Activated naive CD4-positive, alpha-beta T cell treated with anti-CD3 and anti-CD28 coated beads, Interleukin-2, amount 50 U/mL, for 16 hours (primary cell): ENCODE results near the gene LCN9.
"Not testable (repeated sequence)": the region's sequence is repeated elsewhere in the genome, so short reads cannot be mapped to it uniquely, and the experiment has no call there.

Source experiments
- DNase-seq: peaks from one replicate; pipeline ENCODE4 v3.0.0-alpha.2; 2020

The LCN9 gene

DNA sequence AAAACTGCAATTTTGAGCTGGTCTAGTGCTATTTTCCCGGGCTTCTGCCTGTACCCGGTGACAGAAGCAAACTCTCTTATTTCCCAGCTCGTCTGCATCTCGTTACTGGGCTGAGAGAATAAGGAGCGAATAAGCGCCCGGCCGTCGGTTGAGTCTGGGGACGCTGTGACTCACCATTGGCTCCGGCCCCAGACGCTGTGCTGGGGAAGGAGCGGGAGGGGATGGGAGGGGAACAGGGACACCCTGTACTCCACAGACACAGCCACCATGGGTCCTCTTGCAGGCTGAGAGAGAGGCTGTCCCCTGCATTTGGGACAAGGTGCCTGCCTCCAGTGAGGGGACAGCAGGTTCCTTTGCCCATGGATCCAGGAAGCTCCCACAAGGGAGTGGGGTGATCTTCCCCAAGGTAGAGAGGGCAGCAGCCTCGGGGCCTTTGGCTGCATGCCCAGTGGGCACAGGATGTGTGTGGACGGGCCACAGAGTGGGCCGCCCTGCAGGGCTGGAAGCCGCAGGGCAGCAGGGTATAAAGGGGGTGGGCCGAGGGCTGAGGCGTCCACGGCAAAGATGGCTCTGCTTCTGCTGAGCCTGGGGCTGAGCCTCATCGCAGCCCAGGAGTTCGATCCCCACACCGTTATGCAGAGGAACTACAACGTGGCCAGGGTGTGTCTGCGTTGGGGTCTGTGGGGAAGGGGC lies at the start of gene LCN9:
Gene LCN9 (plus strand): TSS at position 552 of the 693 bp plus-strand sequence. CDS start 13 bp downstream, at position 565.
- no peak for DNase-seq

DNA sequence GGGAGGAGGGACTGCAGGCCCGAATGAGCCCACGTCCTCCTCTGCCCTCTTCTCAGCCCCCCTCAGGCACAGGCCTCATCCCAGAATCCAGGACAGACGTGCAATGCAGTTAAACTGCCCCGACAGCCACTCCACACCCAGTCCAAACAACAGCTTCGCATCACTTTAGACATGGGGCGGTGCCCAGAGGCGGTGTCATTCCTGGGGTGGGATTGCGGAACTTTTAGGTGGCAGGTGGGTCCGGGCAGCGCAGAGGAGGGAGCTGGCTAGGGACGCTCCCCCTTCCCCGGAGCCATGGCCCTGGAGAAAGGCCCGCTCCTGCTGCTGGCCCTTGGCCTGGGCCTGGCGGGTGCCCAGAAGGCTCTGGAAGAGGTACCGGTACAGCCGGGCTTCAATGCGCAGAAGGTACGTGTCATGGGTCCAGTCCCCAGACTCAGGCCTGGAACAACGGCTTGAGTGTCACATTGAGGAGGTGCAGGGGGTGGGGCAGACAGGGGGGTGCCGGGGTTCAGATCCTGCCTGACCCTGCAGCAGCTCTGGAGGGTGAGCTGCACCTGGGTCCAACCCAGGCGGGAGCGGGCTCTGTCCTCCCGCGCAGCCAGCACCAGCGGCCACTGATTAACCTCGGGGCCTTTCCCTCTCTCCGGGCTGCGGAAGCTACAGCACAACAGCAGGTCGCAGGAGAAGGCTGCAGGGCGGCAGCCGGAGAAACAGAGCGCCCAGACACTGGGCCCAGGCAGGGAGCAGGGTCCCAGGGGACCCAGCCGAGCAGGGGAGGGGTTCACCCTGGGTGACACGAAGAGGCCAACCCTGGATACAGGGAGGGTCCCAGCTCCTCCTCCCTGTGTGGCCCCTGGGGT lies 48.9 kb upstream of the LCN9 start:
- no peak for DNase-seq

DNA sequence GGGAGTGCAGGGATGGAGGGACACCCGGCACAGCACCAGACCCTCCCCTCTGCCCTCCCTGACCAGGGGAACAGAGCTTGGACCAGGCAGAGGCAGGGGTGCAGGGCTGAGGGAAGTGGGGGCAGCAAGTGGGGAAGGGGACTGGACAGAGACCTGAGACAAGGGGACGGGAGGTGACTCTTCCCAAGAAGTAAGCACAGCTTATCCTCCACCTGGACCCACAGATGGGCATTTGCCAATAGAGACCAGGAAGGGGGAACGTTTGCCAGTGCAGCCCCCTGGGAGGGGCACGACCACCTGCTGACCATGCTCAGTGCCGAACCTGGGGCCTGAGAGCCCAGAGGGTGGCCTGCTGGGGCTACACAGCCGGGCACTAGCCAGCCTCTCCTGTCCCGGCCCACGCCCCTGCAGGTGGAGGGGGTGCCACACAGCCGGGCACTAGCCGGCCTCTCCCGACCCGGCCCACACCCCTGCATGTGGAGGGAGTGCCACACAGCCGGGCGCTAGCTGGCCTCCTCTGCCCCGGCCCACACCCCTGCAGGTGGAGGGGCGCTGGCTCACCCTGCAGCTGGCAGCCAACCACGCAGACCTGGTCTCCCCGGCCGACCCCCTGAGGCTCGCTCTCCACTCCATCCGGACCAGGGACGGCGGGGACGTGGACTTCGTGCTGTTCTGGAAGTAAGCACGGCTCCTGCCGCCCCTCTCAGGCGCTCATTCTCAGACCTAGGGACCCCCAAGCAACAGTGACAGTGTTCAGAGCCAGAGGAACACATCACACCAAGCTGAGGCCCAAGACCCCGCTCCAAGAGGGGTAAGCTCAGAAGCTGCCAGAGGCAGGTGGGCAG lies 48.1 kb upstream of the LCN9 start:
- DNase-seq = no peak

- no peak for DNase-seq
Measured at GRCh38 chr9:135615666-135616618, 47.2 kb upstream of the LCN9 start.

DNA sequence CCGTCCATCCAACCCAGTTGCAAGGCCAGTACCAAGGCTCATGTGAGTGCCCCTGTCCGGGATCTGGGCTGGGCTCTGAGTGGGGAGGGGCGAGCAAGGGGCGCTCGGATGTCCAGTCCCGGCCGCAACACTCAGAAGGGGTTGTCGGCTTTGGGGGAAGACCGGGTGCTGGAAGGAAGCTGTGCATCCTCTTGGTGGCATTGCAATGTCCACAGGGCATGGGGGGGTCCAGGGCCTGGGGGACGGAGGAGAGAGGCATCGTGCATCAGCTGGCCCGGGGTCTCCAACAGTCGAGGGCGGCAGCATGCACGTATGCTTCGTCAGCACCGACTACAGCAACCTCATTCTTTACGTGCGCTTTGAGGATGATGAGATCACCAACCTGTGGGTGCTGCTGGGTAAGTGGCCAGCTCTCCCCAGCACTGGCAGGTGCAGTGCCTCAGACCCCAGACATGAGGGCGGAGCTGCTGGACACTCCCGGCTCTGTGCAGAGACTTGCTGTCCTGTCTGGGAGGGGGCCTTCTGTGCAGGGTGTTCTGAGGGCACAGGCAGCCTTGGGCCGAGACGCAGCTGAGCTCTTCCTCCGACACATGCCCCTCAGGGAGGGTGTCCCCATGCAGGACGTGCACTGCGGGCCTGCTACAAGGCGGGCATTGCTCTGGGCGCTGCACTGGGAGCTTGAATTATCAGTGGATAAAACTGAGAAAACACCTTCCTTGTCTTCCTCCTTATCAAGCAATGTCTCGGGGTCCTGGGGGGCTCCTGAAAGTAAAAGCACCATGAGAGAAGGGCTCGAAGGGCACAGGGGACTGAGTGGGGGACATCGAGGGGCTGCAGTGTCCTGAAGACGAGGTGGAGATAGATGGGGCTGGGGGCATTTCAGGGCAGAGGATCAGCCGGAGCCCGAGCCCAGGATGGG lies 46.2 kb upstream of the LCN9 start:
- no peak for DNase-seq

DNA sequence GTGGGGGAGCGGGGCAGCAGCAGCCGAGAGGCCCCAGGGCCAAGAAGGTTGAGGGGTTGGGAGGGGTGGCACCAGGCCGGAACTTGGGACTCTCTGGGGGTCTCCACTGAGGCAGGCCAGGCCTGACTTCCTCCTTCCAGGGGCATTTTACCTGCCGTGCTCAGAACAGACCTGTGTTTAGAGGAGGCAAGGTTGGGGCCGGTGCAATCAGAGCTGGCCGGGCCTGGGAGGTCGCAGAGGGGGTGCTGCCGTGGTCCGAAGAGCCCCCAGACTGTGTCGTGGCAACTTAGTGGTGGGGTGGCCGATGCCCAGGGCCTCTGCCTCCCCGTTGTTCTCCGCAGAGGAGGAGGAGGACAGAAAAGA lies 45.6 kb upstream of the LCN9 start:
- DNase-seq = no peak

DNA sequence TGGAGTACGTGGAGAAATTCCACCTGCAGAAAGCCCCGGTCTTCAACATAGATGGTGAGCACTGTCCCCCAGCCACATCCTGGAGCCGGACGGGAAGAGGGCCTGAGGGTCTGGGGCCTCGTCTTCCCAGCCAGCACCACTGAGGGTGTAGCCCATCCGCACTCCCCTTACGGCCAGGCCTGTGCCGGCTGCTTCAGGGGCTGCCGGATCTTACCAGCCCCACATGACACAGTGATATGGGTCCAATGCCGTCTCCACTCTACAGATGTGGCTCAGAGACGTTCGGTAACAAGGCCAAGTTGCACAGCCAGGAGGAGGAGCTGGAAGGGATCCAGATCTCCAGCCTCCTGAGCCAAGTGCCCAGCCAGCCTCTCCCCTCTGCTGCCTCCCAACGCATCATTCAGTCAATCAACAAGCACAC lies 45.1 kb upstream of the LCN9 start:
- DNase-seq = no peak

GRCh38 chr9:135618866-135619598 lies 44.1 kb upstream of the LCN9 start:
- DNase-seq = no peak

- DNase-seq = no peak
Measured at GRCh38 chr9:135619599-135619886, 43.6 kb upstream of the LCN9 start.

GRCh38 chr9:135620558-135620957 lies 42.6 kb upstream of the LCN9 start:
- no peak for DNase-seq

DNA sequence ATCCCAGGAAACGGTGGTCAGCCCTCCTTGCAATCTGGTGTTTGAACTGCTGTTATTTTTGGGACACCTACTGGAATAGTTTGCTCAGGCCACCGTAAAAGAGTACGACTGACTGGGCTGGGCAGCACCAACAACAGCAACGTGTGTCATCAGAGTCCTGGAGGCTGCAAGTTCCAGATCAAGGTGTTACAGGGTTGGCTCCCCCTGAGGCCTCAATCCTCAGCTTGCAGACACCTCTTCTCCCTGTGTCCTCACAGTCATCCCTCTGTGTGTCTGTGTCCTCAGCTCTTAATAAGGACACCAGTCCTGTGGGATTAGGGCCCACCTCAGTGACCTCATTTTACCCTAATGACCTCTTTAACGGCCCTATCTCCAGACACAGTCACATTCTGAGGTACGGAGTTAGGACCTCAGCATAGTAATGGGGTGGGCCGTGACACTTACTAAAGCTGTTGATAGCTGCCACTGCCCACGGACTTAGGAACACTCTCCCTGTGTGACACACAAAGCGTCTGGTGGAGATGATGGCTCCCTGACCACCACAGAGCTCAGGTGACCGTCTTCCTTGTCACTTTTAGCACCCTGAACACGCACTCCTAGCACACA lies 40.6 kb upstream of the LCN9 start:
- no peak for DNase-seq

DNA sequence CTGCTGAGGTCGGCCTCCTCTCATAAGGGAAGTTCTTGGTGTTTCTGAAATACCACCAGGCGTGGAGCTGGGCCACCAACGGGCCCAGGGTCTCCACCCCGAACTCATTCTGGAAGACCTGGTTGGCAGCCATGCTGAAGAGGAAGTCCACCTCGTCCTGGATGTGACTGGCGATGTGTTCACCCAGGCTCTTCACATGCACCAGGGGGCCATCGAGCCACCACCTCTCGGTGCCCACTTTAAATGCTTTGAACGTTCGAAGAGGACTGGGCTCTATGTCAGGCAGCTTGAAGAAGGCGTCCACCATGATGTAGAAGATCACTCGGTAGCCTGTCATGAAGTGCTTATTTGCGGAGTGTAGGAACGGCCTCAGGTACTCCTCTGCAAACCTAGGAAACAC lies 38.8 kb upstream of the LCN9 start:
- no peak for DNase-seq

DNA sequence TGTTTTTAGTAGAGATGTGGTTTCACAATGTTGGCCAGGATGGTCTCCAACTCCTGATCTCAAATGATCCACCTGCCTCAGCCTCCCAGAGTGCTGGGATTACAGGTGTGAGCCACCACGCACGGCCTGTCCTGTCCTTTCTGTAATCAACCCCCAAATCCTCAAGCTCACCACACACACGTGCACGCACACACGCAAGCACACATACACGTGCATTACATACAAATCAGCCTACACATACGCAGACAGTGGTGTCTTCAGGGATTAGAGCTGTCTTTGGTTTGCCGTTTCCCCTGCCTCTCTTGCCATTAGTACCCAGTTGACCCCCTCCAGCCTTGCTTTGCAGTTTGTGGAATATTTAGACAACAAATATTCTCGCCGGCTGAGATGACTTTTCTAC lies 30.3 kb upstream of the LCN9 start:
- DNase-seq = no peak

GRCh38 chr9:135636930-135637530 lies 26.1 kb upstream of the LCN9 start:
- not testable (repeated sequence) for DNase-seq

DNA sequence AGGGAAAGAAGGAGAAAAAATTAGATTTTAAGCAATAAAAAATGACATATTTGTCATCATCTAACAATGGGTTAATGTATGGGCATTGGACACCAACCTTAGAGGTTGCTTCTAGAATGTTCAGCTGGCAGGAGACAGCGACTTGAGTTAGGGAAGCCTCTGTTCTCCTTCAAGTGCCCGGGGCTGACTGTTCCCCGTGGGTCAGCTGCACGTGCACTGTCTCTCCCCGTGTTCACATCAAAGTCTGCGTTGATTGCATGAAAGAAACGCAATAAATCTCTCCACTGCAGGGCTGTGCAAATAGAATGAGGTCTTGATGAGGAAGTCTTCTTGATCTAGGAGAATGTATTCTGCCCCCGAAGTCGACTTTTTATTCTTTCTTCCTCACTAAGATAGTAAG lies 23.9 kb upstream of the LCN9 start, which contains the start of gene GLT6D1:
Gene GLT6D1 (minus strand): TSS at position 345 of the 400 bp plus-strand sequence. CDS start 353 bp downstream, outside the sequence.
- no peak for DNase-seq

DNA sequence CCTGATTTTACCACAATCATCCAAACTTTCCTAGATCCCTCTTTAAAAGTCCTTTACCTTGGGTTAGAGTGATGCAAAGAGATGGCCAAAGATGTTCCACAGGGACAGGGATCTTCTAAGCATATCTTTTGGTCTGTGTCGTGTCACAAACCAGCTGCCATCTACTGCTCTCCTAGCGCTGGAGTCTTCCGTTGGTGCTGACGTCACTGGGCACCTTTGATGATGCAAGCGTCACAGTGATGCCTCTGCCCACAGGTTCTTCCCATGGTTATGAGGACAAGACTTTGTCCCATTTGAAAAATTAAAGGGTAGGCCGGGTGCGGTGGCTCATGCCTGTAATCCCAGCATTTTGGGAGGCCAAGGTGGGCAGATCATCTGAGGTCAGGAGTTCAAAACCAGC lies 22.1 kb upstream of the LCN9 start:
- DNase-seq = no peak

- no peak for DNase-seq
Measured at GRCh38 chr9:135641745-135642144, 21.4 kb upstream of the LCN9 start.

DNA sequence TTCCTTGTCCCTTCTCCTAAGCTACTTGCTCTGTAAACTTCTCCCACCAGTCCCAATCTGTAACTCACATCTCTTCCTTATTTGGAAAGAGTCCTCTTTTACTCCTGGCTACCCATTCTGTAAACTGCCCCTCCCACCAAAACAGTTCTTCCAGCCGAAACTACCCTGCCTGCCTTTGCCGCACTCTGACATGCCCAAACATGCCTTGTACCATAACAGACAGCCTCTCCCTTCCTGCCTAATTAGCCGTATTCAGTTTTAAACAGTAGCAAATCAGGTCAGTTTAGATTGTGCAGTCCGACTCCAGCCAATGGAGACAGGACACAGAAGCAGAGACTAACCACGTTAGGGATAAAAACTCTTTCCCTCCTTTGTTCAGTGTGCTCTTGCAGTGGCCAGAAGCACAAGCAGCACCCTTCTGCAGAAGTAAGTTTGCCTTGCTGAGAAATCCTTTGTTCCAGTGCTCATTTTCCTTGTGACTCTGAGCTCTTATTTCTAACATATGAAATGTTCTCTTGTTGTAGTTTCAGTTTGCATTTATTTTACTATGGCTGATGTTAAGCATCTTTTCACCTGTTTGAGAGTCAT lies 18.4 kb upstream of the LCN9 start:
- no peak for DNase-seq

DNA sequence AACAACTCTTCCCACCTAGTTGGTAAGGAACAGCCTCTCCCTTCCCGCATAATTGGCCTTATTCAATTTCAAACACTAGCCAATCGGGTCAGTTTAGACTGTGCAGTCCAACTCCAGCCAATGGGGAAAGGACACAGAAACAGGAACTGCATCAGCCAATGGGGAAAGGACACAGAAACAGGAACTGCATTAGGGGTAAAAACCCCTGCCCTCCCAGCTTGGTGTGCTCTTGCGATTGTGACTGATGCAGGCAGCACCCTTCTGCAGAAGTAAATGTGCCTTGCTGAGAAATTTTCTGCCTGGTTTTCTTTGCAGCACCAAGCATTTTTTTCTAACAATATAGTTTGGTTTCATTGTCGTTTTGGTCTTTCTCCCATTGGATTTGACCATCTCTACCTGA lies 15.2 kb upstream of the LCN9 start:
- DNase-seq = no peak
